Measurements from ENCODE around the gene KIF4A.

GRCh38 chrX:70424801-70425200 is 134.9 kb downstream of the KIF4A start:
- TF ChIP-seq CEBPB (IDR thresholded peaks at IDR 0.05) (no peak), YY1 (IDR thresholded peaks at IDR 0.05; ENCODE audit: low read depth) (no peak), REST (IDR thresholded peaks at IDR 0.05; ENCODE audit: low read depth) (no peak), TEAD4 (IDR thresholded peaks at IDR 0.05) (no peak), EP300 (IDR thresholded peaks at IDR 0.05; ENCODE audit: borderline replicate concordance) (no peak), RAD21 (IDR thresholded peaks at IDR 0.05; ENCODE audit: low read depth) (no peak)
- TF ChIP-seq, protein P1, sequence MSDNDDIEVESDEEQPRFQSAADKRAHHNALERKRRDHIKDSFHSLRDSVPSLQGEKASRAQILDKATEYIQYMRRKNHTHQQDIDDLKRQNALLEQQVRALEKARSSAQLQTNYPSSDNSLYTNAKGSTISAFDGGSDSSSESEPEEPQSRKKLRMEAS (IDR thresholded peaks at IDR 0.05): no peak

Data from Ishikawa (cell line).